Kidney (tissue), 14 donors: ENCODE measurements around the gene KCNAB1. TPM values are rescaled to one million over a fixed set of nuclear protein-coding genes. Genes with fewer than 3 reads are reported as not detected.
A peak's percentile ranks its signal among the peaks of the same experiment; 100 is the strongest.

ENCODE experiments used
- DNase-seq, 5 donors: peaks; one replicate each; pipeline ENCODE4 v3.0.0-alpha.2; 2013 to 2020
- FAIRE-seq: peaks from 2 replicates; lab custom pipeline; 2012; peaks lifted over from hg19 to GRCh38; lab: Jason Lieb, UNC
- H3K27ac ChIP-seq, 2 donors: one replicate each; pipeline ENCODE4 v1.7.0; 2013; ENCODE audit warnings: low read depth in 2 of 2, low read length in 2 of 2, inconsistent platforms in 1 of 2
- H3K27me3 ChIP-seq: one replicate; pipeline ENCODE4 v1.7.1; 2013; ENCODE audit warnings: low read length, inconsistent platforms; ENCODE audit not compliant: control insufficient read depth, insufficient read depth
- H3K36me3 ChIP-seq, 3 donors: one replicate each; pipeline versions ENCODE4 v1.7.0 to v1.7.1; 2013; ENCODE audit warnings: low read length in 3 of 3, control low read depth in 1 of 3, inconsistent platforms in 1 of 3; ENCODE audit not compliant: insufficient read depth in 3 of 3, control insufficient read depth in 2 of 3
- H3K4me1 ChIP-seq, 3 donors: one replicate each; pipeline versions ENCODE4 v1.7.0 to v1.7.1; 2013; ENCODE audit warnings: low read length in 3 of 3, inconsistent platforms in 1 of 3, low read depth in 1 of 3; ENCODE audit not compliant: control insufficient read depth in 2 of 3, insufficient read depth in 2 of 3
- H3K4me3 ChIP-seq, 3 donors: one replicate each; pipeline versions ENCODE4 v1.7.0 to v1.8.1; 2013; ENCODE audit warnings: low read length in 3 of 3, control low read depth in 1 of 3, inconsistent platforms in 1 of 3
- H3K9ac ChIP-seq, 3 donors: one replicate each; pipeline versions ENCODE4 v1.7.0 to v1.7.1; 2013; ENCODE audit warnings: low read length in 3 of 3, control low read depth in 1 of 3, inconsistent platforms in 1 of 3
- H3K9me3 ChIP-seq, 3 donors: one replicate each; pipeline versions ENCODE4 v1.7.0 to v1.7.1; 2013; ENCODE audit warnings: low read length in 3 of 3, control low read depth in 1 of 3, inconsistent platforms in 1 of 3; ENCODE audit not compliant: control insufficient read depth in 2 of 3, insufficient read depth in 1 of 3
- CTCF ChIP-seq: IDR thresholded peaks from 3 replicates; pipeline ENCODE4 v1.5.1; 2012; ENCODE audit warnings: mild to moderate bottlenecking, moderate library complexity, borderline replicate concordance; ENCODE audit not compliant: insufficient read depth; ENCODE audit errors: extremely low read depth
- intact Hi-C: fragments of 100-400 bp; cut with DNase I; formaldehyde crosslinking; loops from one replicate; pipeline ENCODE4 v1.11.1; 2022
- polyA plus RNA-seq: library from polyadenylated mRNA; stranded (reverse); fragments of 350-450 nt; fragmentation: Illumina TruSeq; extraction: RNeasy Lipid Tissue Mini Kit (QIAGEN cat#74804); gene quantifications from one replicate; pipeline ENCODE4 v1.2.3, GENCODE V29; 2014; ENCODE audit warnings: low read depth, low replicate concordance; ENCODE audit not compliant: insufficient read depth
- total RNA-seq: library from RNA; stranded (reverse); fragmentation: NEBNext Ultra II Directional; extraction: Animal tissue kit (Norgen Biotek cat#: 25700); gene quantifications from one replicate; pipeline ENCODE4 v1.2.1, GENCODE V29; 2021
- donor health status: control.
- donor health status: control.
- donor health status: control.
- donor health status: control.
- donor health status: control.
- donor health status: DM: yes; HTN: yes; CAD: no.
- donor health status: Normal renal cell carcinoma (clear cell type).

KCNAB1 gene
- total and polyA plus RNA-seq, 2 donors from 2014 or later = 1.7 to 6.6 TPM

GRCh38 chr3:156552973-156553372 is 432.6 kb downstream of the KCNAB1 start:
- Histone ChIP-seq H3K36me3 (peaks cover 2 to 24% (median 9%) of the 10 kb centered on the region in 3 donors), H3K9me3 (no peaks in the 10 kb centered on the region), H3K4me1 (peaks cover 0 to 3% (median 0%) of the 10 kb centered on the region in 3 donors), H3K27me3 (no peaks in the 10 kb centered on the region), H3K27ac (no peak overlapping the region), H3K4me3 (peak overlapping the region in 2 of 3 donors; percentile 3 to 97), H3K9ac (no peak overlapping the region)
- no peak for TF ChIP-seq CTCF
- intact Hi-C loops = no loop called here
- no peak for FAIRE-seq
- no peak for DNase-seq

- Histone ChIP-seq H3K9me3 (no peaks in the 10 kb centered on the region), H3K27me3 (no peaks in the 10 kb centered on the region), H3K4me3 (peak overlapping the region; percentile 90 to 97 (median 94)), H3K36me3 (peaks cover 2 to 16% (median 5%) of the 10 kb centered on the region in 3 donors), H3K9ac (peak overlapping the region; percentile 71 to 85 (median 84)), H3K4me1 (peaks cover 0 to 3% (median 0%) of the 10 kb centered on the region in 3 donors), H3K27ac (no peak overlapping the region)
- FAIRE-seq (no peak), DNase-seq (peak in 2 of 5 donors; percentile 32 to 40)
- intact Hi-C loops = no loop called here
- TF ChIP-seq CTCF = no peak
Measured at GRCh38 chr3:156553705-156554356, 433.5 kb downstream of the KCNAB1 start.

GRCh38 chr3:156554515-156554841 is 434.1 kb downstream of the KCNAB1 start:
- no peak for FAIRE-seq
- no peaks in the 10 kb centered on the region for H3K9me3 ChIP-seq
- TF ChIP-seq CTCF = no peak
- peak overlapping the region; percentile 71 to 85 (median 84) for H3K9ac ChIP-seq
- H3K27me3 ChIP-seq = no peaks in the 10 kb centered on the region
- H3K4me3 ChIP-seq = peak overlapping the region; percentile 90 to 97 (median 94)
- peak overlapping the region; percentile 85 to 88 for H3K27ac ChIP-seq
- intact Hi-C loops = no loop called here
- peaks cover 2 to 14% (median 5%) of the 10 kb centered on the region in 3 donors for H3K36me3 ChIP-seq
- DNase-seq = no peak
- peaks cover 0 to 3% (median 0%) of the 10 kb centered on the region in 3 donors for H3K4me1 ChIP-seq
